ENCODE measurements around the gene ATP8B3.

Gene ATP8B3

DNA sequence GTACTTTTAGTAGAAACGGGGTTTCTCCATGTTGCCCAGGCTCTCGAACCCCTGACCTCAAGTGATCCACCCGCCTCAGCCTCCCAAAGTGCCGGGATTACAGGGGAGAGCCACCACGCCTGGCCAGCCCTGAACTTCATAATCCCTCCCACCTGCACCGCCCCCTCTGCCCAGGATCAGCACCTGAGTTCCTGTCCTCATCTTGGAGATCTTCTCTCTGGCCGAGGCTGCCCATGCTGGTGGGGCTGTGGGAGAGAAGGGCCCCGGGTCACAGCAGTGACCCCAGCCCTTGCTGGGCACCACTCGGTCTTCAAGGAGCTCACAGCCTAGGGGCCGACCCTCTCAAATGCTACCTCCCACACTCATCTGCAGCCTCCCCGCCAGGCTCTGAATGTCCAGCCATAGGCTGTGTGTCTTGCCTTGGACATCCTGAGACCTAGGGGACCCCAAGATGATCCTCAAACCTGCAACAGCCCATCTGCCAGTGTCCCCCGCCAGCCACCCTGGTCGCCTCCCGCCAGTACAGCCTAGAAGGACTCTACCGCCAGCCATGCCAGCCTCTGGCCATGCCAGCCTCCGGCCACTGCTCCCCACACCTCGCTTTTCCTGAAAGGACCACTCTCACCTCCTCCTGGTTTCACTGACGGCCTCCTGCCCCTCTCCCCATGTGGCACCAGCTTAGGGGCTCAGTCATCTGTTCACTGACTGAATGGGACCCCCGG is 1.5 kb downstream of the ATP8B3 start:
- H3K4me3 ChIP-seq (ENCODE audit: low read depth in 1 of 2, low read length in 2 of 2) = no peak overlapping the region
- H3K4me2 ChIP-seq (ENCODE audit: insufficient read depth, low read length) = peak overlapping the region; percentile 92
- H3K9me3 ChIP-seq (ENCODE audit: insufficient read depth, low read length, severe bottlenecking) = no peaks in the 10 kb centered on the region
- TF ChIP-seq EZH2 (IDR thresholded peaks at IDR 0.05; ENCODE audit: borderline replicate concordance, low read depth, low read length, severe bottlenecking) (no peak), CTCF (IDR thresholded peaks at IDR 0.05; ENCODE audit: borderline replicate concordance, extremely low read depth, low read length, poor library complexity, severe bottlenecking) (no peak)
- H4K20me1 ChIP-seq (ENCODE audit: insufficient read depth, low read length) = peaks cover 3% of the 10 kb centered on the region; the same call in 1 of the 2 replicates
- H3K4me1 ChIP-seq (ENCODE audit: insufficient read depth, low read length) = peaks cover 43% of the 10 kb centered on the region
- DNase-seq (no peak), ATAC-seq (ENCODE audit: insufficient read depth, low read depth) (no peak)
- H3K36me3 ChIP-seq (ENCODE audit: insufficient read depth, low read length) = peaks cover 36% of the 10 kb centered on the region
- no peaks in the 10 kb centered on the region for H3K27me3 ChIP-seq (ENCODE audit: insufficient read depth, low read length, poor library complexity)
- no peak overlapping the region for H2AFZ ChIP-seq (ENCODE audit: low read depth, low read length)
- peak overlapping the region; percentile 84; the same call in 1 of the 2 replicates for H3K27ac ChIP-seq (ENCODE audit: low read length)
- H3K9ac ChIP-seq (ENCODE audit: low read depth, low read length) = peak overlapping the region; percentile 73
- H3K79me2 ChIP-seq (ENCODE audit: insufficient read depth, low read length) = peaks cover 14% of the 10 kb centered on the region

- no peak overlapping the region for H2AFZ ChIP-seq (ENCODE audit: low read depth, low read length)
- no peak overlapping the region for H3K27ac ChIP-seq (ENCODE audit: low read length)
- no peak for ATAC-seq (ENCODE audit: insufficient read depth, low read depth)
- peaks cover 38% of the 10 kb centered on the region for H3K4me1 ChIP-seq (ENCODE audit: insufficient read depth, low read length)
- H4K20me1 ChIP-seq (ENCODE audit: insufficient read depth, low read length) = peaks cover 3% of the 10 kb centered on the region; the same call in 1 of the 2 replicates
- H3K36me3 ChIP-seq (ENCODE audit: insufficient read depth, low read length) = peaks cover 39% of the 10 kb centered on the region
- no peak overlapping the region for H3K4me3 ChIP-seq (ENCODE audit: low read depth in 1 of 2, low read length in 2 of 2)
- no peaks in the 10 kb centered on the region for H3K27me3 ChIP-seq (ENCODE audit: insufficient read depth, low read length, poor library complexity)
- no peak for DNase-seq
- H3K9ac ChIP-seq (ENCODE audit: low read depth, low read length) = no peak overlapping the region
- TF ChIP-seq CTCF (IDR thresholded peaks at IDR 0.05; ENCODE audit: borderline replicate concordance, extremely low read depth, low read length, poor library complexity, severe bottlenecking) (no peak), EZH2 (IDR thresholded peaks at IDR 0.05; ENCODE audit: borderline replicate concordance, low read depth, low read length, severe bottlenecking) (no peak)
- no peak overlapping the region for H3K4me2 ChIP-seq (ENCODE audit: insufficient read depth, low read length)
- H3K79me2 ChIP-seq (ENCODE audit: insufficient read depth, low read length) = peaks cover 14% of the 10 kb centered on the region
- no peaks in the 10 kb centered on the region for H3K9me3 ChIP-seq (ENCODE audit: insufficient read depth, low read length, severe bottlenecking)
These were observed 2.4 kb downstream of the ATP8B3 start for GRCh38 chr19:1809678-1810077.

DNA sequence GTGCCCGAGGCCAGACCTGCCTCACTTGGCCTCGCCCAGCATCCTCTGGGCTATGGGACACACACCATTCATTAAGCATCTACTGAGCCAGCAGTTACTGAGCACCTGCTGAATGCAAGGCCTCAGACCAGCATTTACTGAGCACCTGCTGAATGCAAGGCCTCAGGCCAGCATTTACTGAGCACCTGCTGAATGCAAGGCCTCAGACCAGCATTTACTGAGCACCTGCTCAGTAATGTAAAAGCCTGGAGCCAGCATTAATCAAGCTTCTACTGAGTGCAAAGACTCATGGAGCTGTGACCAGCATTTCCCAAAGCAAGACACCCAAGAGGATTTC is 3.7 kb downstream of the ATP8B3 start:
- DNase-seq (no peak), ATAC-seq (ENCODE audit: insufficient read depth, low read depth) (no peak)
- H3K4me2 ChIP-seq (ENCODE audit: insufficient read depth, low read length) = no peak overlapping the region
- H3K27ac ChIP-seq (ENCODE audit: low read length) = no peak overlapping the region
- H2AFZ ChIP-seq (ENCODE audit: low read depth, low read length) = no peak overlapping the region
- no peaks in the 10 kb centered on the region for H3K27me3 ChIP-seq (ENCODE audit: insufficient read depth, low read length, poor library complexity)
- H3K36me3 ChIP-seq (ENCODE audit: insufficient read depth, low read length) = peaks cover 42% of the 10 kb centered on the region
- peaks cover 25% of the 10 kb centered on the region for H3K4me1 ChIP-seq (ENCODE audit: insufficient read depth, low read length)
- H3K4me3 ChIP-seq (ENCODE audit: low read depth in 1 of 2, low read length in 2 of 2) = no peak overlapping the region
- H3K9me3 ChIP-seq (ENCODE audit: insufficient read depth, low read length, severe bottlenecking) = no peaks in the 10 kb centered on the region
- H3K9ac ChIP-seq (ENCODE audit: low read depth, low read length) = no peak overlapping the region
- TF ChIP-seq EZH2 (IDR thresholded peaks at IDR 0.05; ENCODE audit: borderline replicate concordance, low read depth, low read length, severe bottlenecking) = no peak
- no peak for TF ChIP-seq CTCF (IDR thresholded peaks at IDR 0.05; ENCODE audit: borderline replicate concordance, extremely low read depth, low read length, poor library complexity, severe bottlenecking)
- peaks cover 14% of the 10 kb centered on the region for H3K79me2 ChIP-seq (ENCODE audit: insufficient read depth, low read length)
- H4K20me1 ChIP-seq (ENCODE audit: insufficient read depth, low read length) = no peaks in the 10 kb centered on the region

All from DND-41 (cell line).